Caki2 (cell line): ENCODE results near the gene SH3BP5. TPM values are rescaled to one million over a fixed set of nuclear protein-coding genes. Genes with fewer than 3 reads are reported as not detected.
A peak's percentile ranks its signal among the peaks of the same experiment; 100 is the strongest.
"Not testable (repeated sequence)": the region's sequence is repeated elsewhere in the genome, so short reads cannot be mapped to it uniquely, and the experiment has no call there.

Experiments used
- DNase-seq: peaks from one replicate; pipeline ENCODE4 v3.0.0-alpha.2; 2015; ENCODE audit warnings: low read depth
- in situ Hi-C: cut with HindIII; loops from 2 replicates; pipeline ENCODE4 v1.10.0; 2016; ENCODE audit warnings: low sequenced_read_pairs, low pct_unique_long_range_greater_than_20kb, mixed read lengths
- total RNA-seq: library from RNA; depleted of rRNA; stranded (reverse); fragments of >200 nt; shearing (Covaris generic); gene quantifications from 2 replicates; pipeline ENCODE4 v1.2.3, GENCODE V29; 2014; ENCODE audit warnings: low replicate concordance

SH3BP5 gene
- total RNA-seq, 1 experiment from 2014 or later = 0.84 TPM

- in situ Hi-C loops = no loop called here
Observed at GRCh38 chr3:15350141-15350540, 17.8 kb upstream of the SH3BP5 start.

DNA sequence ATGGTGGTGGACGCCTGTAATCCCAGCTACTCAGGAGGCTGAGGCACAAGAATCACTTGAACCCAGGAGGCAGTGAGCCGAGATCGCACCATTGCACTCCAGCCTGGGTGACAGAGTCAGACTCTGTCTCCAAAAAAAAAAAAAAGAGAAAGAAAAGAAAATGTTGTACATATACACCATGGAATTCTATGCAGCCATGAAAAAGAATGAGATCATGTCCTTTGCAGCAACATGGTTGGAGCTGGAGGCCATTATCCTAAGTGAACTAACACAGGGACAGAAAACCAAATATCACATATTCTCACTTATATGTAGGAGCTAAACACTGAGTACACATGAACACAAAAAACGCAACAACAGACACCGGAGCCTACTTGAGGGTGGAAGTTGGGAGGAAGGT lies 17.1 kb upstream of the SH3BP5 start:
- DNase-seq, in situ Hi-C loops: not testable (repeated sequence)

More at GRCh38 chr3:15350141-15350540, 17.8 kb upstream of the SH3BP5 start:
- no peak for DNase-seq

- DNase-seq = no peak
- in situ Hi-C loops = no loop called here
Observed at GRCh38 chr3:15348246-15348645, 15.9 kb upstream of the SH3BP5 start.

DNA sequence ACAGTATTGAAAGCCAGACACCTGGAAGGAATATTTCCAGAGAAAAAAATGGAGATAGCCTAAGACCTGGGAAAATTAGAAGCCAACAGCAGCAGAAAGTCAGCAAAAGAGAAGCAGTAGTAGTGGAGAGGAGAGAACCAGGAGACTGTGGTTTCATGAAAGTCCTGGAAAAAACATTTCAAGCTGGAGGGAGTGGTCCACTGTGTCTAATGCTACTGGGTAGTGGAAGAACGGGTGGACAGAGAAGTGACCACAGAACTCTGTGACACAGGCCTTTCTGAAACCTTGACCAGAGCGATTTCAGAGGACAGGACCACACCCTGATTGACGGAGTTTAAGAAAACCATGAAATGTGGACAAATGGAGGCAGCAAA lies 15.3 kb upstream of the SH3BP5 start:
- DNase-seq = no peak
- in situ Hi-C loops = no loop called here

DNA sequence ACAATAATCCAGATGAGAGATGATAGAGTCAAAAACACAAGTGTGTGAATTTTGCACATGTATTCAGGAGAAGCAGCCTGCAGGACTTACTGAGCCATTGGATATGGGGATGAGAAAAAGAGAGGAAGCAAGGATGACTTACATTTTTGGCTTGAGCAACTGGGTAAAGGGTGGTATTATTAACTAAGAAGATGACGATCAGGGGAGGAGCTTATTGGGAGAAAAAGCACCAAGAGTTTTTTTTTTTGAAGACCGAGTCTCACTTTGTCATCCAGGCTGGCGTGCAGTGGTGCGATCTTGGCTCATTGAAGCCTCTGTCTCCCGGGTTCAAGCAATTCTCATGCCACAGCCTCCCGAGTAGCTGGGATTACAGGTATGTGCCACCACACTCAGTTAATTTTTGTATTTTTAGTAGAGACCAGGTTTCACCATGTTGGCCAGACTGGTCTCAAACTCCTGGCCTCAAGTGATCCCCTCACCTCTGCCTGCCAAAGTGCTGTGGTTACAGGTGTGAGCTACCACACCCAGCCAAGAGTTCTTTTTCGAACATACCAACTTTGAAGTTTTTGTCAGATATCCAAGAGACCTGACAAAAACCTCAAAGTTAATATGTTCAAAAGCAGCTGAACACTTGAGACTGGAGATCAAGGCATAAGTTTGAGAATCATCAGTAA lies 14.8 kb upstream of the SH3BP5 start:
- no peak for DNase-seq
- in situ Hi-C loops = no loop called here

DNA sequence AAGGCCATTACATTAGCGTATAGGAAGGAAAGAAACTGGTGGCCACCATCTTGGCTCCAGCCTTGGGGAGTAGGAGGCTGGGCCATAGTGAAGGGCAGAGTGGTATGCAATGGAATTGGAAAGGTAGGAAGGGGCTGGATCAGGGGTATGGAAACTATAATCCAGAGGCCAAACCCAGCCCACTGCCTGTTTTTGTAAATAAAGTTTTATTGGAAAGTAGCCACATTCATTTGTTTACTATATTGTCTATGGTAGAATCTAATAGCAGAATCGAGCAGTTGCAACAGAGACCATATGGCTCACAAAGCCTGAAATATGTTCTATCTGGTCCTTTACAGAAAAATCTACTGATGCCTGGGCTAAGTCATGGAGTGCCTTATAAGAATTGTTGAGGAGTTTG lies 14.1 kb upstream of the SH3BP5 start:
- DNase-seq = no peak
- in situ Hi-C loops = no loop called here

GRCh38 chr3:15345608-15346137 lies 13.3 kb upstream of the SH3BP5 start:
- in situ Hi-C loops = no loop called here
- no peak for DNase-seq

DNA sequence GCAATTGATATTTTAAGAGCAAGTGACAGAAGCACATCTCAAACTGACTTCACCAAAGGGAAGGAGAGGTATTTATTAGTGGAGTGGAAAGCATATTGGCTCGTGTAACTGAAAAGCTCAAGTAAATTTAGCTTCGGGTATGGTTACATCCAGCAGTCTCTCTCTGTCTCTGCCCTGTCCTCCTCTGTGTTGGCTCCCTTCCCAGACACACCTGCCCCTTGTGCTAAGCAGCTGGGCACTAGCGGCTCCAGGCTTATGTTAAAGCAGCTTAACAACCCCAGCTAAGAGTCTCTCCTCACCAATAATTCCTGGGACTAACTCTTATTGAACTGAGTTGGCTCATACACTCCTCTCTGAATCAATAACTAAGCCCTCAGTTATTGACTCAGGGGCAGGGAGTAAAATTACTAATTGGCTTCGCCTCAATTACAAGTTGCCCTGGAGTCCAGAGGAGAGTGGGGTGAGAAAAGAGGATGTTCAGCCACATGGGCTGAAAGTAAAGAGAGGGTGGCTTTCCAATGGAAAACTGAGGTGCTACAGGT lies 12.8 kb upstream of the SH3BP5 start:
- DNase-seq = no peak
- in situ Hi-C loops = no loop called here

- no peak for DNase-seq
- in situ Hi-C loops = no loop called here
Observed at GRCh38 chr3:15342945-15343344, 10.6 kb upstream of the SH3BP5 start.

- in situ Hi-C loops = no loop called here
- DNase-seq = no peak
Observed at GRCh38 chr3:15342246-15342645, 9.9 kb upstream of the SH3BP5 start.

DNA sequence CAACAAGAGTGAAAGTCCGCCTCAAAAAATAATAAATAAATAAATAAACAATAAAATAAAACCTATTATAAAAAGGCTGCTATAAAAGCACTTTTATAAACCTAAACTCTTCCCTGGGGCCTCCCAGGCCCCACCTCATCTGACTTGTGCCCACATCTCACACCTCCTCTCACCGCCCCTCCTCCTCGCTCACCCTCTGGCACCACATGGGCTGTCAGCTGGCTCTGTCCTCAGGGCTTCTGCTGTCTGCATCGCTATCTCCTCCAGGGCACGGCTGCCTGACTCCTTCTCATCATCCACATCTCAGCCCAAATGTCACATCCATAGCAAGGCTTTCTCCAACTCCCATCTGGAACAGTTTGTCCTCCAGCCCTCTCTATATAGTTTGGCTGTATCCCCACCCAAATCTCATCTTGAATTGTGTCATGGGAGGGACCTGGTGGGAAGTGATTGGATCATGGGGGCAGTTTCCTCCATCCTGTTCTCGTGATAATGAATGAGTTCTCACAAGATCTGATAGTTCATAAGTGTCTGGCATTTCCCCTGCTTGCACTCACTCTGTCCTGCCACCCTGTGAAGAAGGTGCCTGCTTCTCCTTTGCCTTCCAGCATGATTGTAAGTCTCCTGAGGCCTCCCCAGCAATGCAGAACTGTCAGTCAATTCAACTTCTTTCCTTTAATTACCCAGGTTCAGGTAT lies 8.8 kb upstream of the SH3BP5 start:
- in situ Hi-C loops = no loop called here
- DNase-seq = no peak

DNA sequence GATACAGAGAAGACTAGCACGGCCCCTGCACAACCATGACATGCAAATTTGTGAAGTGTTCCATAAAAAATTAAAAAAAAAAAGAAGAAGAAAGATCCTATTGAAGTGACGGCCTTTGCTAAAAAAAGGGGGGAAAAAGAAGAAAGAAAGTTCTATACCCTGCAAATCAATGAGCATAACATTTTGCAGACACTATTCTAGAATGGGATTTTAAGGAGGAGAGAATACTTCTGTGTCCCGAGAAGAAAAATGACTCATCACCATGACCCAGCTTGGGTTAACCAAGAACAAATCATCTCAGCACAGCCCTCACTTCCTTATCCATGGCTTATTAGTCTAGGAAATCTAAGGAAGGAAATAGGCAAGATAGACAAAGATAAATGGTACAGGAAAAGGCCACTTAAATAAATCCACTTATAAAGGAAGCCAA lies 7.4 kb upstream of the SH3BP5 start:
- DNase-seq = peak; percentile 34
- in situ Hi-C loops = no loop called here

- no peak for DNase-seq
- in situ Hi-C loops = no loop called here
Observed at GRCh38 chr3:15339001-15339400, 6.6 kb upstream of the SH3BP5 start.

DNA sequence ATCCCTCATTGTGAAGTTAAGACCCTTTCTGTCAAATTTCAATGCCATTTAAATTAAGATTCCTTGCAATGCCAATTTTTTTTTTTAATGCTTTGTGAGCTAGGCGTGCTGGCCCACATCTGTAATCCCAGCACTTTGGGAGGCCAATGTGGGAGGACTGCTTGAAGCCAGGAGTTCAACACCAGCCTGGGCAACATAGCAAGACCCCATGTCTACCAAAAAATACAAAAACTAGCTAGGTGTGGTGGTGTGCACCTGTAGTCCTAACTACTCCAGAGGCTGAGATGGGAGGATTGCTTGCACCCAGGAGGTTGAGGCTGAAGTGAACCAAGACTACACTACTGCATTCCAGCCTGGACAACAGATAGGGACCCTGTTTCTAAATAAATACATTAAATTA lies 5.6 kb upstream of the SH3BP5 start:
- DNase-seq = no peak
- in situ Hi-C loops = no loop called here

GRCh38 chr3:15336057-15336456 lies 3.7 kb upstream of the SH3BP5 start:
- DNase-seq = no peak
- in situ Hi-C loops = no loop called here

DNA sequence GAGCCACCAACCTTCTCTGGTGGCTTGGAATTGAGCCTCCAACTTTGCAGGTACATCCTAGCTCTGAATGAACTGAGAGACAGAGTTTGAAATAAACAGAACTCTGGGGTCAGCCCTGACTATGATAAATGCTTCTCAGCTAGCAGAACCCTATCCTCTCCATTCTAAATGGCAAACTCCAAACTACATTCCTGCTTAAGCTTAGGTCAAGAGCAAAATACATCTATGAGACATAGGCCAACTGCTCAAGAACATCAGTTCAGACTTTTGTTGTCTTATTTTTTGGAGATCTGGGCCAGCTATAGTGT lies 1.5 kb upstream of the SH3BP5 start:
- no peak for DNase-seq
- in situ Hi-C loops = no loop called here

GRCh38 chr3:15333099-15333955 lies 941 bp upstream of the SH3BP5 start:
- in situ Hi-C loops = no loop called here
- no peak for DNase-seq

DNA sequence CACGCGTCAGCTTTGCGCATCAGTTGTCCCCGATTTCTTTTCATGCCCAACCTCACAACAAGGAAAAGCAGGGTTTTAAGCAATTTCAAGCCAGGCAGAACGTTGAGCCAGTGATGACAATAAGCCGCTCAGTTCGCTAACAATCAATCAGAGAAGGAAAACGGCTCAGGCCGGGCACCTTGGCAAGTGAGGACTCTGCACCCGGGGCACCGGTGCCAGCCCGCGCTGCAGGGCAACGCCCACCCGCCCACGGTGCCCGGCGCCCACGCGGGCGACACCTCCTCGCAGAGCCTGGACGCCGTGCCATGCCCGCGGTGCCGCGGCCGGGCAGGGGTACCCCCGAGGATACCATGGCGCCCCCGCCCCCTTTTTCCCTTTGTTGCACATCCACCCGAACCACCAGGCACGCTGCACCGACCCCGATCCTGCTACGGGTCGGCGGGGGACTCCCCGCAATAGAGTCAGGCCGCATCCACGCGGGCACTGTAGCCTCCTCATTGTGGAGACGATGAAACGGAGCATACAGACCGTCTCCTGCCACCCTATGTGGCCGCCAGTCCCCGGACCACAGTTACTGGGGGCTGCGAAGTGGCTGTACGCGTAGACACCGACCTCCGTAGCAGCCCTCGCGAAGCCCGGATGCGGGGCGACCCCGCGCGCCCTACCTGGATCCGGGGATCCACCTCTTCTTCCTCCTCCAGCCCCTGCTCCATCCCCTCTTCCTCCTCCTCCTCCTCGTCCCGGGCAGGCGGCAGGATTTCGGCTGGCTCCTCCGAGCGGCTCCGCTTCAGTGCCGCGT lies 581 bp downstream of the SH3BP5 start:
- DNase-seq = no peak
- in situ Hi-C loops = no loop called here
